Measurements from ENCODE around the gene MFSD11.
"Not testable (repeated sequence)": the region's sequence is repeated elsewhere in the genome, so short reads cannot be mapped to it uniquely, and the experiment has no call there.

MFSD11 gene

DNA sequence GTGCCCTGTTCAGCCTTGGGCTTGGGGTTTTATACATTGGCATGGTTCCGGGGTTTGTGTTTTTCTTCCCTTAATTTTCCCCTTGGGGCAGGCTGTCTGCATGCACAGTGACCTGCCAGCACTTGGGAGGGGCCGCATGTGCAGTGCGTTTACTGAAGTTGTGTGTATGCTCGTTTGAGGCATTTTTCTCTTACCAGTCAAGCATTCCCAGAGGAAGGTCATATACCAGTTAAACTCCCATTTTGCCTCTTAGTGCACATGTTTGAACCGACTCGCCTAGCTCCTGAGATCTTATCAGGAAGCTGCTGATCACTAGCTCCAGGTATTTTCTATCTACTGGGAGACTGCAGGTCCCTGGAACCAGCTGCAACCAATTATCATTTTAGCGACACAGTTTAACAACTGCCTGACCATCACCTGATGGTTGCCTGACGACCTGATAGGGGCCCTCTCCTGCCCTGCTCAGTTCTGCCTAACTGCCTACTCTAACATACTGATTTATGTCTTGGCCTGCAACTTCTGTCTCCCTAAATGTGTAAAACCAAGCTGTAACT is 51.4 kb downstream of the MFSD11 start:
- DNase-seq: no peak
- in situ Hi-C loops (cut with MboI; ENCODE audit: low pct_unique_long_range_greater_than_20kb, low sequenced_read_pairs): no loop called here

DNA sequence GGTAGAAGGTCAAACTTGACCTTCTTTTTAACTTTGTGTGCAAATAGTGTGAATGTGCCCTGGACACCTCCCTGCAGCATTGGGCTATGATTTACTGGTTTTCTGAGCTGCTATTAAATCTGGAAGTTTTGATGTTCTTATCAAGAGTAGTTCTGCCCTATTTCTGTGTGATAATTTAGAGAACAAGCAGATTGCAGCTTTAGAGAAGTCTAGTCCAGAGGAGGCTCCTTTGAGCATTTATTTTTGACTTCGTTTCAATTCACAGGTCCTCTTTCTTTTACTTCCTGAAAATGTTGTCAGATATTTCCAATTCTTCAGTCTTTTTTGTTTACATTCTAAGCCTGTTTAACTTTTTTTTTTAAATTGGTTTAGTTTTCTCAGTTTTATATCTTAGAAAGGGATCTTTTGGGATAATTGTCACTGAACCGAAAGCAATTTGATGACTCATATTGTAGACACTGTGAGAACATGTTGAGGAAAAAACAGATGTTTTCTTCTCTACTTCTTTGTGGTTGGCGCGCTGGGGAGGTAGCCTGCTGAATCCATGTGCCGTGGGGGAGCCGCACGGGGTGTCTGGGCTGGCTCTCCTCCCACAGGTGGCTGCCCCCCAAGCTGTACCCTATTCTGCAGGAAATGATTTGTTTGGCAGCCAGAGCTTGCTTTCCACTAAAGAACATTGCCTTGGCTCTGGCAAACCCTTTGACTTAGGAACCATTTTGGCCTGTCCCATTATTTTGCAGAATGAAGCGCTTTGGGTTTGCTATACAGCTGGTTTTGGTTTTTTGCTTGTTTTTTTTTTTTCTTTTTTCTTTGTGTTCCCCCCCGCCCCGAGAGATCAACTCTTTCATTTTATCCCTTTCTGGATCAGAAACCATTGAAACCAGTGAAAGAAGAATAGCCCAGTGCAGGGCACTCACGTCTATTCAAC is 53.4 kb downstream of the MFSD11 start:
- DNase-seq: peak; percentile 86
- in situ Hi-C loops (cut with MboI; ENCODE audit: low pct_unique_long_range_greater_than_20kb, low sequenced_read_pairs): no loop called here

DNA sequence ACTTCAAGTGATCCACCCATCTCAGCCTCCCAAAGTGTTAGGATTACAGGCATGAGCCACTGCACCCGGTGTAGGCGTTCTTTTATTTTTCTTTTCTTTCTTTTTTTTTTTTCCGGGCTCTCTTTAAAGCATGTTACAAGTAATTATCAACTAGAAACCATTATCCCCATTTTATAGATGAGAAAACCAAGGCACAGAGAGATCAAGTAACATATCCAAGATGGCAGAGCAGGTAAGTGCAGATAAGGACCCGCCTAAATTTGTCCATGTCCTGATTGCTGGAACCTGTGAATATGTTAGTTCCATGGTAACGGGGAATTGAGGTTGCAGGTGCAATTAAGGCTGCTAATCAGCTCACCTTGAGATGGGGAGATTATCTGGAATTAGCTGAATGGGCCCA is 54.4 kb downstream of the MFSD11 start:
- DNase-seq: no peak
- in situ Hi-C loops (cut with MboI; ENCODE audit: low pct_unique_long_range_greater_than_20kb, low sequenced_read_pairs): no loop called here

DNA sequence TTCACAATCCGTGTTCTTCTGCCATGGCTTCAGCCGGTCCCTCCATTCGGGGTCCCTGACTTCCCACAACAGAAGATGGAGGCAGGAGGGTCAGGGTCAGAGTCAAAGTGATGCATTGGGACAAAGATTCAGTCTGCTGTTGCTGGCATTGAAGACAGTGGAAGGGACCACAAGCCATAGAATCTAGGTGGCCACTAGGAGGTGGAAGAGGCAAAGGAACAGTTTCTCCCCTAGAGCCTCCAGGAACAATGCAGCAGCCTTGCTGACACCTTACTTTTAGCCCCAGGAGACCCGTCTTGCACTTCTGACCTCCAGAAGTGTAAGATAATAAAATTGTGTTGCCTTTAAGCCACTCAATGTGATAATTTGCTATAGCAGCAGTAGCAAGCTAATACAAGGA is 55.9 kb downstream of the MFSD11 start:
- in situ Hi-C loops (cut with MboI; ENCODE audit: low pct_unique_long_range_greater_than_20kb, low sequenced_read_pairs): no loop called here
- DNase-seq: peak; percentile 63

DNA sequence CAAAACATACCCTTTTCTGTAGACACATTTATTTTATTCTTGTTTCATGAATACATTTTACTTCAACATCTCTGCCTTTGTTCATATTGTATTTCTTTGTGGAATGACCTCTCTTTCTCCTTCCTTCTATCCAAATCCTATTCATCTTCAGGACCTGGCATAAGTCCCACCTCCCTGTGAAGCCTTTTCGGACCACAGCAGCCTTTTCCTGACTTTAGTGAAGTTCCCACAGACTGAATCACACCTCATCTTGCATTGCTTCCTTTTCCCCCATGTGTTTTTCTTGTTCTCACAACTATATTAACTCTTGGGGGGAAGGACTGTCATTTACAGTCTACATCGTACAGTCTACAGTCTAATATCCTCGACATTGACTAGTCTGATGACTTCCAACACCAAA is 58.2 kb downstream of the MFSD11 start:
- DNase-seq: no peak
- in situ Hi-C loops (cut with MboI; ENCODE audit: low pct_unique_long_range_greater_than_20kb, low sequenced_read_pairs): no loop called here

DNA sequence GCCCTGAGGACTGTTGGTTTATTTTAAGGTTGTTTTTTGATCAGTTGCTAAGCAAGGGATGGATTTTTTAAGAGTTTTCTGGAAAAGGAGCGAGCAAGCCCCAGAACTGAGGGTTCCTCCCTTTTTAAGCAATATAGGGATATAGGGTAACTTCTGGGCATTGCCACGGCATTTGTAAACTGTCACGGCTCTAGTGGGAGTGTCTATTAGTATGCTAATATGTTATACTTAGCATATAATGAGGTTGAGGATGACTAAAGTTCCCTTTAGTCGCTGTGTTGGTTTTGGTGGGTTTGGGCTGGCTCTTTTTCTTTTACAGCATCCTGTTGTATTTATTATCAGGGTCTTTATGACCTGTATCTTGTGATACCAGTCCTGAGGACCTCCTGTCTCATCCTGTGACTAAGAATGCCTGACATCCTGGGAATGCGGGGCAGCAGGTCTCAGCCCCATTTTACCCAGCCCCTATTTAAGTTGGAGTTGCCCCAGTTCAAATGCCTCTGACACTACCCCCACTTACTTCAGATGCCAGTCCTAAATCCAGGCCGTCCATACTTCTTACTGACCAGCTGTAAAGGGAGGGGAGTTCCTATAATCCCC is 59.4 kb downstream of the MFSD11 start:
- in situ Hi-C loops (cut with MboI; ENCODE audit: low pct_unique_long_range_greater_than_20kb, low sequenced_read_pairs): no loop called here
- DNase-seq: no peak

DNA sequence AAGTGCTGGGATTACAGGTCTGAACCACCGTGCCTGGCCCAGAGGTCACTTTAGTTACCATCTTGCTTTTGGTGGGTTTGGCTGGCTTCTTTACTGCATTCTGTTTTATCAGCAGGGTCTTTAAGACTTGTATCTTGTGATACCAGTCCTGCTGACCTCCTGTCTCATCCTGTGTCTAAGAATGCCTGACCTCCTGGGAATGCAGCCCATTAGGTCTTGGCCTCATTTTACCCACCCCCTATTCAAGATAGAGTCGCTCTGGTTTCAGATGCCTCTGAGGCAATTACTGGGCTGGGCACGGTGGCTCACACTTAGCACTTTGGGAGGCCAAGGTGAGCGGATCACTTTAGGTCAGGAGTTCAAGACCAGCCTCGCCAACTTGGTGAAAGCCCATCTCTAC is 63.8 kb downstream of the MFSD11 start:
- in situ Hi-C loops (cut with MboI; ENCODE audit: low pct_unique_long_range_greater_than_20kb, low sequenced_read_pairs): no loop called here
- DNase-seq: no peak

DNA sequence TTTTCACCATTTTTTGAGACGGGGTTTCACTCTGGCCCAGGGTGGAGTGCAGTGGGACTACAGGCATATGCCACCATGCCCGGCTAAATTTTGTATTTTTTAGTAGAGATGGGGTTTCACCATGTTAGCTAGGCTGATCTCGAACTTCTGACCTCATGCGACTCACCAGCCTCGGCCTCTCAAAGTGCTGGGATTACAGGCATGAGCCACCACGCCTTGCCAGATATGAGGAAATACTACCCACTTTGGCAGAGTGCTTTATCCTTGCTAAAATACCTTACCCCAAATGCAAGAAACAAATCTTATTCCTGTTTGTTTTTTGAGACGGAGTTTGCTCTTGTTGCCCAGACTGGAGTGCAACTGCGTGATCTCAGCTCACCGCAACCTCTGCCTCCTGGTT is 67.4 kb downstream of the MFSD11 start:
- no peak for DNase-seq
- in situ Hi-C loops (cut with MboI; ENCODE audit: low pct_unique_long_range_greater_than_20kb, low sequenced_read_pairs): no loop called here

DNA sequence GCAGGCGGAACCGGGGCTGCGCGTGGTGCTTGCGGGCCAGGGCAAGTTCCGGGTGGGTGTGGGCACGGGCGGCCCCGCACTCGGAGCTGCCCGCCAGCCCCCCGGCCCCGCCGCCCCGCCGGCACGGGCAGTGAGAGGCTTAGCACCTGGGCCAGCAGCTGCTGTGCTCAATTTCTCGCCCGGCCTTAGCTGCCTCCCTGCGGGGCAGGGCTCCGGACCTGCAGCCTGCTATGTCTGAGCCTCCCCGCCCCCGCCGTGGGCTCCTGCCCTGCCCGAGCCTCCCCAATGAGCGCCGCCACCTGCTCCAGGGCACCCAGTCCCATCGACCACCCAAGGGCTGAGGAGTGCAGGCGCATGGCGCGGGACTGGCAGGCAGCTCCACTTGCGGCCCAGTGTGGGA is 68.2 kb downstream of the MFSD11 start:
- DNase-seq; in situ Hi-C loops (cut with MboI; ENCODE audit: low pct_unique_long_range_greater_than_20kb, low sequenced_read_pairs): not testable (repeated sequence)

DNA sequence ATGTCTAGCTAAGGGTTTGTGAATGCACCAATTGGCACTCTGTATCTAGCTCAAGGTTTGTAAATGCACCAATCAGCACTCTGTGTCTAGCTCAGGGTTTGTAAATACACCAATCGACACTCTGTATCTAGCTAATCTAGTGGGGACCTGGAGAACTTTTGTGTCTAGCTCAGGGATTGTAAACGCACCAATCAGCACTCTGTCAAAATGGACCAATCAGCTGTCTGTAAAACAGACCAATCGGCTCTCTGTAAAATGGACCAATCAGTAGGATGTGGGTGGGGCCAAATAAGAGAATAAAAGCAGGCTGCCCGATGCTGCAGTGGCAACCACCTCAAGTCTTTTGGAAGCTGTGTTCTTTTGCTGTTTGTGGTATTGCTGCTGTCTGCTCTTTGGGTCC is 68.8 kb downstream of the MFSD11 start:
- DNase-seq; in situ Hi-C loops (cut with MboI; ENCODE audit: low pct_unique_long_range_greater_than_20kb, low sequenced_read_pairs): not testable (repeated sequence)

DNA sequence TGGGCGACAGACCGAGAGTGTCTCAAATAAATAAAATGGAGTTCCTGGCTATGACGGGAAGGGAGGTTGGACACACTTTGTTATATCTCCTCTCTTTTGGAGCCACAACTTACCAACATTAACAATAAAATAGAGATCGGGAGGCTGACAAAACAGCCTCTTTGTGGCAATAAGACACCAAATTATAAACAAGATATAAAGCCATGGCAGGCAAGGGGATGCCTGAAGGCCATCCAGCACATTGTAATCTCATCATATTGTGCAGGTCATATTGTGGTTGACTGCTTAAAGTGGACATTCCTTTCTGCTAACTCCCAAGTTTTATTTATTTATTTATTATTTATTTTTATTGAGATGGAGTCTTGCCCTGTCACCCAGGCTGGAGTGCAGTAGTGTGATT is 70.4 kb downstream of the MFSD11 start:
- no peak for DNase-seq
- in situ Hi-C loops (cut with MboI; ENCODE audit: low pct_unique_long_range_greater_than_20kb, low sequenced_read_pairs): no loop called here

DNA sequence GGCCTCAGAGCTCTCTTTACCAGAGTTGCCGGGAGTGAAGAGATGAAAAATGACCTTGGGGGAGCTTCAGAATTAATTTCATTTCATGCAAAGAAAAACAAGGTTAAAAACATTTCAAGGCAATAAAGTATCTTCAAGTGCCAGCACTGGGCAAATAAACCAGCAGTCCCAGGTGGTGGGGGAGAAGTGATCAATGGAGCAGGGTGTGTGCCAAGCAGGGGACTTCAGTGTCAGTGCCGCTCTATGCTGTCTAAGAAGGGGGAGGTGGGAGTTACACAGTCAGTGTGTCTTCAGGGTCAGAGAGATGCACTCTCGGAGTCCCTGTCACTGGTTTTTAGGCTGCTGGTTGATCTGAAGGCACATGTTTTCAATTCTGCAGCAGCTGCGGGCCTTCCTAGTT is 73.0 kb downstream of the MFSD11 start:
- in situ Hi-C loops (cut with MboI; ENCODE audit: low pct_unique_long_range_greater_than_20kb, low sequenced_read_pairs): no loop called here
- DNase-seq: no peak

DNA sequence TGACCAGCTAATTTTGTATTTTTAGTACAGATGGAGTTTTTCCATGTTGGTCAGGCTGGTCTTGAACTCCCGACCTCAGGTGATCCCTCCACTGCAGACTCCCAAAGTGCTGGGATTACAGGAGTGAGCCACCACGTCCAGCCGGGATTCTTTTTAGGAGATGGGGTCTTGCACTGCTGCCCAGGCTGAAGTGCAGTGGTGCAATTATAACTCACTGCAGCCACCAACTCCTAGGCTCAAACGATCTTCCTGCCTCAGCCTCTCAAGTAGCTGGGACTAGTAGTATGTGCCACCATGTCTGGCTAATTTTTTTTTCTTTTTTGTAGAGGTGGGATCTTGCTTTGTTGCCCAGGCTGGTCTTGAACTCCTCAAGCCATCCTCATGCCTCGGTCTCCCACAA is 73.9 kb downstream of the MFSD11 start:
- in situ Hi-C loops (cut with MboI; ENCODE audit: low pct_unique_long_range_greater_than_20kb, low sequenced_read_pairs): no loop called here
- no peak for DNase-seq

DNA sequence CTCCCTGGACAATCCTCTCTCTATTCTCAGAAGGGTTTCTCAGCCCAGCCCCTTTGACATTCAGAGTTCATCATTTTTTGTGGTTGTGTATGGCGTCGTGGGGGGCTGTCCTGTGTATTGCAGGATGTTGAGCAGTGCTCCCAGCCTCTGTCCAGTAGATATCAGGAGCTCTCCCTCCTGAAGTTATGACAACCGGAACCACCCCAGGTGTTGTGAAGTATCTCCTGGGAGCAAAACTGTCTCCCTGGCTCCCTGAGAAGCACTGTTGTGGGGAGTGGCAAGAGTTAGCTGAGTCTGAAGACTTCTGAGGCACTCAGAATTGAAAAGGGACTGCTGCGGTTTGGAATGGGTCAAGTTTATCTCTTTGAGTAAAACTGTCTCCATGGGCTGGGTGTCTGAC is 74.3 kb downstream of the MFSD11 start:
- in situ Hi-C loops (cut with MboI; ENCODE audit: low pct_unique_long_range_greater_than_20kb, low sequenced_read_pairs): no loop called here

DNA sequence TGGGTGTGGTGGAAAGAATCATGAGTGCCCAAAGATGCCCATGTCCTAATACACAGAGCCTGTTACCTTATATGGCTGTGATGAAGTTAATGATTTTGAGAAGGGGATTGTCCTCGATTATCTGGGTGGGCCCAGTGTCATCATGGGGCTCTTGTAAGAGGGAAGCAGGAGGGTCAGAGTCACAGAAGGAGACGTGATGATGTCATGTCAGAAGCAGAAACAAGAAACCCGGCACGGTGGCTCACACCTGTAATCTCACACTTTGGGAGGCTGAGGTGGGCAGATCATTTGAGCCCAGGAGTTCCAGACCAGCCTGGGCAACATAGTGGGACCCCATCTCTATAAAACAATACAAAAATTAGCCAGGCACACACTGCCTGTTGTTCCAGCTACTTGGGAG is 75.0 kb downstream of the MFSD11 start:
- in situ Hi-C loops (cut with MboI; ENCODE audit: low pct_unique_long_range_greater_than_20kb, low sequenced_read_pairs): no loop called here
- DNase-seq: no peak

More for the DNA sequence above, 74.3 kb downstream of the MFSD11 start:
- DNase-seq: no peak

DNA sequence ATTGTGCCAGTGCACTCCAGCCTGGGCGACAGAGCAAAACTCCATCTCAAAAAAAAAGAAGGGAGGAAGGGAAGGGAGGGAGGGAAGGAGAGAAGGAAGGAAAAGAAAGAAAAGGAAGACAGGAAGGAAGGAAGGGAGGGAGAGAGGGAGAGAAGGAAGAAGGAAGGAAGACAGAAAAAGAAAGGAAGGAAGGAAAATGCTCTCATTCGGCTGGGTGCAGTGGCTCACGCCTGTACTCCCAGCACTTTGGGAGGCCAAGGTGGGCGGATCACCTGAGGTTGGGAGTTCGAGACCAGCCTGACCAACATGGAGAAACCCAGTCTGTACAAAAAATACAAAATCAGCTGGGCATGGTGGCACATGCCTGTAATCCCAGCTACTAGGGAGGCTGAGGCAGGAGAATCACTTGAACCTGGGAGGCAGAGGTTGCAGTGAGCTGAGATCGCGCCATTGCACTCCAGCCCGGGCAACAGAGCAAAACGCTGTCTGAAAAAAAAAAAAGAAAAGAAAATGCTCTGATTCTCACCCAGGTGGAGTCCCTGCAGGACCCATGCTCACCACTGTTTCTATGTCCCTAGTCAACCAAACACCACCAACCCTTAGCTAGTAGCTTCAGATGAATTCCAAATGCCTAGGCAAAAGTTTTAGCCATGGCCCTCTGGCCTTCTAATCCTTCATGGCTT is 78.1 kb downstream of the MFSD11 start:
- in situ Hi-C loops (cut with MboI; ENCODE audit: low pct_unique_long_range_greater_than_20kb, low sequenced_read_pairs); DNase-seq: not testable (repeated sequence)

DNA sequence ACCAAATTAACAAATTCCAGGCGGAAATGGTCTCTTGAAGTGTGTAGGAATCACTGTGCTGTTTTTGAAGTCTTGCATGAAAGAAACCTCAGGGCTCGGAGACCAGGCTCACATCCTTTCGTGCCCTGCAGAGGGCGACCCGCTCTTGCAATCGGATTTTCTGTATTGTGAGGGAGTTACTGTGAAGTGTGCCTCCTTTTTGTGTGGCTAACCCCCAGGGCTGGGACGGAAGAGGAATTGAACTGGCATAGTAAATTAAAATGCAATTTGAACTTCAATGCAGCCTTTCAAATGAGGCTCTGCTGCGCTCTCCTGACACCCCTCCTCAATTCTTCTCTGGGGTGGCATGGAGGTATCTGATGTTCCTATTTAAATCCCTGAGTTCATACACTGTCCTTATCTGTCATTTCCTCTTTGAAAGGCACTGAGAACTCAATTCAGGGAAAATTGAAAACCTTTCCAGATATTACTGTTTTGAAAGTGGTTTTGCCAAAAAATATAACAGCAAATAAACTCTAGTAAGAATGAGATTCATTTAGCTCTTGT is 78.7 kb downstream of the MFSD11 start:
- in situ Hi-C loops (cut with MboI; ENCODE audit: low pct_unique_long_range_greater_than_20kb, low sequenced_read_pairs): no loop called here
- DNase-seq: peak; percentile 77

DNA sequence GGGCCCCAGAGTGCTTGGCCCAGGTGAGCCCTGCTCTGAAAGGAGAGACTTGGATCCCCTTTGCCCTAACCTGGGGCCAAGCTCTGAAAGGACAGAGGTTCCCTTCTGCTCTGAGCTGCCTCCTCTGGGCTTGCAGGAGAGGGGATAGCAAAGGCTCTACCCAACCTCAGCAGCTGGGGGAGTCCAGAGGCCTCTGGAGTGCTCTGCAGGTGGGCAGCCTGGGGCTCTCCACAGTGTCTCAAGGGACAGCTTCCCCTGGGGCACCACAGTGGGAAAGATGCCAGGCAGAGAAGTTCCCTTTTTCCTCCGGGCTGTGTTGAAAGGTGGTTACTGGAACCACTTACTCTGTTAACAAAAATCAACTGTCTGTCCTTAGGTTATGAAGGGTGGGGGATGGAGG is 82.1 kb downstream of the MFSD11 start:
- in situ Hi-C loops (cut with MboI; ENCODE audit: low pct_unique_long_range_greater_than_20kb, low sequenced_read_pairs): no loop called here

DNA sequence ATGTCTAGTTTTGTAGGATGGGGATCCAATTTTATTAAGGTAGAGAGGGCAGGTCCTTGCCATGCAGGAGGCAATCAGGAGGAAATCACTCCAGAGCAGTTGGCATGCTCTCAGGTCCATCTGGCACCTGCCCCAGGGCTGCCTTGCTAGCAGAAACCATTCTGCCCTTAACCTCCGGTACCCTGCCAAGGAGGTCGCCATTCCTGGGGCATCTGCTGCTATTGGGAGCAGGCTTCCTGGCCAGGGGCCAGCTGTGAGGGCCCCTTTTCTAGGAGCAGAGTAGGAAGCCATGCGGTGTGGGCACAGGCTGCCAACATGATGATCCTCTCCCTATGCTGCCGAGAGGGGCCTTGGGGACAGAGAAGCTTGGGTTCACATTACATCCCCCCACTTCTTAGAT is 82.6 kb downstream of the MFSD11 start:
- in situ Hi-C loops (cut with MboI; ENCODE audit: low pct_unique_long_range_greater_than_20kb, low sequenced_read_pairs): no loop called here
- DNase-seq: no peak

More for the DNA sequence above, 82.1 kb downstream of the MFSD11 start:
- DNase-seq: no peak

Measured in KBM-7 (cell line).